OCI-LY7 (cell line): ENCODE results near the gene TSPAN11. TPM values are rescaled to one million over a fixed set of nuclear protein-coding genes. Genes with fewer than 3 reads are reported as not detected.
A peak's percentile ranks its signal among the peaks of the same experiment; 100 is the strongest.

ENCODE experiments used
- BruUV-seq: library from RNA; stranded (reverse); fragments of 400-500 nt; replicated peaks from 2 replicates; lab custom pipeline; 2021; lab: Mats Ljungman, UMichigan
- CTCF ChIA-PET: fragments of 300-600 bp; sonication (Branson Sonifier 250); formaldehyde crosslinking; loops from one replicate; lab custom pipeline; 2022; ENCODE audit warnings: antibody characterized with exemption; ENCODE audit not compliant: unreplicated experiment; lab: Charles Lee
- POLR2A ChIA-PET: fragments of 300-600 bp; sonication (Branson Sonifier 250); formaldehyde crosslinking; loops from one replicate; lab custom pipeline; 2022; ENCODE audit warnings: antibody characterized with exemption; lab: Charles Lee
- DNase-seq: peaks from one replicate; pipeline ENCODE4 v3.0.0-alpha.2; 2015; ENCODE audit warnings: low spot score
- H2AFZ ChIP-seq: fragments of 200-600 bp; sonication (generic), shearing (Covaris generic); 2 replicates; pipeline ENCODE4 v1.6.1; 2014; ENCODE audit warnings: mild to moderate bottlenecking, antibody characterized with exemption, low read length, moderate library complexity
- H3K27ac ChIP-seq: fragments of 200-600 bp; sonication (generic); 2 replicates; pipeline ENCODE4 v1.5.1; 2014; ENCODE audit warnings: mixed run types, low read depth, mild to moderate bottlenecking, moderate library complexity, low read length, inconsistent platforms; ENCODE audit not compliant: poor library complexity, severe bottlenecking
- H3K36me3 ChIP-seq: fragments of 200-600 bp; sonication (generic); 2 replicates; pipeline ENCODE4 v1.6.1; 2014; ENCODE audit warnings: mild to moderate bottlenecking, antibody characterized with exemption, low read length, moderate library complexity, mixed read lengths; ENCODE audit not compliant: insufficient read depth
- H3K4me1 ChIP-seq: fragments of 200-600 bp; sonication (generic); 2 replicates; pipeline ENCODE4 v1.5.1; 2014; ENCODE audit warnings: mild to moderate bottlenecking, low read length; ENCODE audit not compliant: insufficient read depth, poor library complexity, severe bottlenecking
- H3K4me2 ChIP-seq: fragments of 200-600 bp; sonication (generic); 2 replicates; pipeline ENCODE4 v1.6.1; 2014; ENCODE audit warnings: mild to moderate bottlenecking, low read length
- H3K4me3 ChIP-seq: fragments of 200-600 bp; sonication (generic); 2 replicates; pipeline ENCODE4 v1.5.1; 2014; ENCODE audit warnings: mild to moderate bottlenecking, low read depth, low read length; ENCODE audit not compliant: poor library complexity, severe bottlenecking
- H3K79me2 ChIP-seq: fragments of 200-600 bp; sonication (generic); 2 replicates; pipeline ENCODE4 v1.6.1; 2016; ENCODE audit warnings: low read depth, mild to moderate bottlenecking, low read length, moderate library complexity, mixed read lengths; ENCODE audit not compliant: insufficient read depth
- H3K9me2 ChIP-seq: fragments of 200-600 bp; sonication (generic); 2 replicates; pipeline ENCODE4 v1.6.1; 2016; ENCODE audit warnings: mild to moderate bottlenecking, low read length, mixed read lengths; ENCODE audit not compliant: insufficient read depth
- H3K9me3 ChIP-seq: fragments of 200-600 bp; sonication (generic); 2 replicates; pipeline ENCODE4 v1.6.1; 2014; ENCODE audit warnings: mild to moderate bottlenecking, mixed run types, low read length, mixed read lengths
- H4K20me1 ChIP-seq: fragments of 200-600 bp; sonication (generic); 2 replicates; pipeline ENCODE4 v1.6.1; 2014; ENCODE audit warnings: mild to moderate bottlenecking, antibody characterized with exemption, low read length, moderate library complexity, mixed read lengths; ENCODE audit not compliant: insufficient read depth
- CTCF ChIP-seq: fragments of 200-600 bp; sonication (generic); conservative IDR thresholded peaks from 2 replicates; pipeline ENCODE4 v1.5.1; 2014; ENCODE audit warnings: mild to moderate bottlenecking, antibody characterized with exemption, low read length, moderate library complexity, mixed read lengths
- EZH2phosphoT487 ChIP-seq: fragments of 200-600 bp; sonication (generic); IDR thresholded peaks from 2 replicates; pipeline ENCODE4 v1.6.1; 2018; ENCODE audit warnings: low read depth, borderline replicate concordance, mild to moderate bottlenecking, mixed run types, antibody characterized with exemption, low read length, moderate library complexity, mixed read lengths
- intact Hi-C: fragments of 100-400 bp; cut with micrococcal nuclease; formaldehyde crosslinking; loops from one replicate; pipeline ENCODE4 v1.10.0; 2022; ENCODE audit not compliant: unreplicated experiment
- total RNA-seq, 2 experiments: library from RNA; depleted of rRNA in 1 of 2; stranded (reverse); fragments of >200 nt in 1 of 2; shearing (Covaris generic) in 1 of 2; gene quantifications; 2 replicates each; pipeline ENCODE4 v1.2.3, GENCODE V29; 2014 to 2022

The TSPAN11 gene
- total RNA-seq, 2 experiments from 2014 or later = not detected

GRCh38 chr12:30988646-30989286, 62.2 kb downstream of the TSPAN11 start:
- intact Hi-C loops = loop anchor here (10.0 kb wide), 1 partner anchor 246 kb away; no protein-coding TSS in a partner anchor
- BruUV-seq = no TSS peak
- DNase-seq = no peak
- H3K27ac ChIP-seq = no peak overlapping the region
- H3K4me1 ChIP-seq = peaks cover 10% of the 10 kb centered on the region
- POLR2A ChIA-PET = interaction anchor here (0.7 kb wide), 1 partner anchor 389 kb away, joined by 4 read pairs; no protein-coding TSS in a partner anchor
- no peak overlapping the region for H3K4me2 ChIP-seq
- no peaks in the 10 kb centered on the region for H4K20me1 ChIP-seq
- no peaks in the 10 kb centered on the region for H3K9me2 ChIP-seq
- no peaks in the 10 kb centered on the region for H3K79me2 ChIP-seq
- H3K9me3 ChIP-seq = no peaks in the 10 kb centered on the region
- TF ChIP-seq EZH2phosphoT487 = no peak
- no peak for TF ChIP-seq CTCF
- no peak overlapping the region for H3K4me3 ChIP-seq
- H2AFZ ChIP-seq = no peak overlapping the region
- CTCF ChIA-PET = no interaction called here
- H3K36me3 ChIP-seq = no peaks in the 10 kb centered on the region

DNA sequence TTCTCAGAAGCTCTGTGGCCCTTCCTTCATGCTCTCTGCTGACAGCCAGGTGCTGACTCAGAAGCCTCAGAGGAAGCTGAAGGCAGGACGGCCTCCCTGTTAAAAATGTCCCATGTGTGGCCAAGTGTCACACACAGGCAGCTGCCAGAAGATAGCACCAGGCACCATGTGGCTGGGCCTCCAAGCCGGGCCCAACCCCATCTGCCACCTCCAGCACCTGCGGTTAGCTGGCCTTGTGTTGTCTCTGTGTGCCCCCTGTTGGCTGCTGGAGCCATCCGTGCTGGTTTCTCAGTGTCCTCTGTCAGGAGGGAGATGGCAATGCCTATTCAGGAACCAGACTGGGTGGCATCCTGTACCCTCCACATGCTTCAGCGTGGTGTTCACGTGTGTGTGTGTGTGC, 63.2 kb downstream of the TSPAN11 start:
- intact Hi-C loops = loop anchor here (10.0 kb wide), 1 partner anchor 245 kb away; no protein-coding TSS in a partner anchor
- H3K9me2 ChIP-seq = no peaks in the 10 kb centered on the region
- TF ChIP-seq CTCF = peak; percentile 66
- no peak for TF ChIP-seq EZH2phosphoT487
- DNase-seq = peak; percentile 76
- no peak overlapping the region for H3K4me2 ChIP-seq
- no peak overlapping the region for H3K27ac ChIP-seq
- no peak overlapping the region for H3K4me3 ChIP-seq
- peak overlapping the region; percentile 27; the same call in 1 of the 2 replicates for H2AFZ ChIP-seq
- no TSS peak for BruUV-seq
- POLR2A ChIA-PET = interaction anchor here (1.1 kb wide), 1 partner anchor 40 kb away, joined by 3 read pairs; no protein-coding TSS in a partner anchor
- no peaks in the 10 kb centered on the region for H3K9me3 ChIP-seq
- peaks cover 10% of the 10 kb centered on the region for H3K4me1 ChIP-seq
- CTCF ChIA-PET = no interaction called here
- no peaks in the 10 kb centered on the region for H3K36me3 ChIP-seq
- no peaks in the 10 kb centered on the region for H4K20me1 ChIP-seq
- H3K79me2 ChIP-seq = no peaks in the 10 kb centered on the region

GRCh38 chr12:30990316-30990715, 63.8 kb downstream of the TSPAN11 start:
- intact Hi-C loops = no loop called here
- CTCF ChIA-PET = interaction anchor here (0.6 kb wide), 1 partner anchor 66 kb away, joined by 3 read pairs; no protein-coding TSS in a partner anchor
- TF ChIP-seq EZH2phosphoT487 (no peak), CTCF (no peak)
- POLR2A ChIA-PET = interaction anchor here (1.1 kb wide), 1 partner anchor 39 kb away, joined by 3 read pairs; no protein-coding TSS in a partner anchor
- Histone ChIP-seq H3K9me2 (no peaks in the 10 kb centered on the region), H3K79me2 (no peaks in the 10 kb centered on the region), H2AFZ (no peak overlapping the region), H3K36me3 (no peaks in the 10 kb centered on the region), H3K9me3 (no peaks in the 10 kb centered on the region), H3K4me3 (no peak overlapping the region), H3K4me1 (peaks cover 10% of the 10 kb centered on the region), H4K20me1 (no peaks in the 10 kb centered on the region), H3K27ac (no peak overlapping the region), H3K4me2 (no peak overlapping the region)
- no TSS peak for BruUV-seq
- DNase-seq = no peak
